CD14-positive monocyte (primary cell): ENCODE data around the gene SPOP. TPM values are rescaled to one million over a fixed set of nuclear protein-coding genes. Genes with fewer than 3 reads are reported as not detected.

Source experiments
- DNase-seq, 3 donors: peaks; one replicate each; pipeline ENCODE4 v3.0.0-alpha.2; 2011 to 2022
- H2AFZ ChIP-seq: 2 replicates; pipeline ENCODE4 v1.6.0; 2012; ENCODE audit warnings: mild to moderate bottlenecking, low read depth, low read length, inconsistent platforms; ENCODE audit not compliant: insufficient read depth, poor library complexity, severe bottlenecking
- H3K27ac ChIP-seq, 2 donors: 1 replicate in 1 of 2; 2 replicates in 1 of 2; pipeline ENCODE4 v1.5.1; 2012 to 2013; ENCODE audit warnings: low read length in 2 of 2, control low read depth in 1 of 2, inconsistent platforms in 1 of 2, low read depth in 1 of 2, mild to moderate bottlenecking in 1 of 2
- H3K27me3 ChIP-seq, 2 donors: one replicate each; pipeline versions ENCODE4 v1.6.0 to v1.6.1; 2011 to 2013; ENCODE audit warnings: low read length in 2 of 2; ENCODE audit not compliant: control insufficient read depth in 2 of 2, insufficient read depth in 2 of 2
- H3K36me3 ChIP-seq, 2 donors: replicated peaks in 1 of 2; 1 replicate in 1 of 2; 2 replicates in 1 of 2; pipeline versions ENCODE4 v1.5.1 to v1.6.1; 2012 to 2013; ENCODE audit warnings: low read length in 2 of 2, control low read depth in 1 of 2, inconsistent platforms in 1 of 2, mild to moderate bottlenecking in 1 of 2; ENCODE audit not compliant: insufficient read depth in 2 of 2, control insufficient read depth in 1 of 2
- H3K4me1 ChIP-seq, 2 donors: 1 replicate in 1 of 2; 2 replicates in 1 of 2; pipeline versions ENCODE4 v1.5.1 to v1.6.1; 2012 to 2013; ENCODE audit warnings: low read length in 2 of 2, control low read depth in 1 of 2, inconsistent platforms in 1 of 2, mild to moderate bottlenecking in 1 of 2, moderate library complexity in 1 of 2; ENCODE audit not compliant: insufficient read depth in 2 of 2, control insufficient read depth in 1 of 2
- H3K4me2 ChIP-seq: replicated peaks from 2 replicates; pipeline ENCODE3; 2012; ENCODE audit warnings: low read length, moderate library complexity, mild to moderate bottlenecking; ENCODE audit not compliant: poor library complexity, severe bottlenecking; ENCODE audit errors: extremely low read depth
- H3K4me3 ChIP-seq, 3 experiments: fragments of 200-600 bp in 1 of 3; sonication (generic) in 1 of 3; replicated peaks in 1 of 3; 1 replicate in 2 of 3; 2 replicates in 1 of 3; pipeline ENCODE4 v1.5.1; 2011 to 2013; ENCODE audit warnings: low read length in 3 of 3, mild to moderate bottlenecking in 3 of 3, control low read depth in 2 of 3, low read depth in 2 of 3, inconsistent platforms in 1 of 3, moderate library complexity in 1 of 3
- H3K79me2 ChIP-seq: 2 replicates; pipeline ENCODE4 v1.6.0; 2012; ENCODE audit warnings: mild to moderate bottlenecking, control low read depth, inconsistent platforms, low read length, moderate library complexity; ENCODE audit not compliant: insufficient read depth
- H3K9ac ChIP-seq: 2 replicates; pipeline ENCODE4 v1.6.0; 2017; ENCODE audit warnings: low read length, mild to moderate bottlenecking; ENCODE audit not compliant: insufficient read depth, poor library complexity, severe bottlenecking
- H3K9me3 ChIP-seq, 2 donors: replicated peaks in 1 of 2; 1 replicate in 1 of 2; 2 replicates in 1 of 2; pipeline versions ENCODE4 v1.5.1 to v1.6.1; 2012 to 2013; ENCODE audit warnings: low read length in 2 of 2, control low read depth in 1 of 2; ENCODE audit not compliant: control insufficient read depth in 1 of 2, insufficient read depth in 1 of 2
- H4K20me1 ChIP-seq: 2 replicates; pipeline ENCODE4 v1.6.0; 2012; ENCODE audit warnings: mild to moderate bottlenecking, low read length, control low read depth, moderate library complexity; ENCODE audit not compliant: insufficient read depth
- H3K27ac Mint-ChIP-seq, 7 donors: one replicate each; pipeline ENCODE4 v1.8.0; 2020; ENCODE audit warnings: mild to moderate bottlenecking in 7 of 7, mixed read lengths in 7 of 7, moderate library complexity in 6 of 7, inconsistent platforms in 2 of 7
- H3K27me3 Mint-ChIP-seq, 3 donors: one replicate each; pipeline ENCODE4 v1.8.0; 2021 to 2022; ENCODE audit warnings: low read depth in 3 of 3, mild to moderate bottlenecking in 3 of 3, mixed read lengths in 3 of 3, moderate library complexity in 3 of 3, inconsistent platforms in 1 of 3
- H3K36me3 Mint-ChIP-seq, 2 donors: one replicate each; pipeline ENCODE4 v1.8.0; 2020; ENCODE audit warnings: mixed read lengths in 2 of 2, inconsistent platforms in 1 of 2, mild to moderate bottlenecking in 1 of 2
- H3K4me1 Mint-ChIP-seq: one replicate; pipeline ENCODE4 v1.8.0; 2020; ENCODE audit warnings: mild to moderate bottlenecking, mixed read lengths
- H3K4me3 Mint-ChIP-seq, 2 donors: one replicate each; pipeline ENCODE4 v1.8.0; 2020; ENCODE audit warnings: mild to moderate bottlenecking in 2 of 2, mixed read lengths in 2 of 2, moderate library complexity in 1 of 2
- H3K9me3 Mint-ChIP-seq, 7 donors: one replicate each; pipeline ENCODE4 v1.8.0; 2020 to 2022; ENCODE audit warnings: mixed read lengths in 7 of 7, mild to moderate bottlenecking in 6 of 7, moderate library complexity in 6 of 7, inconsistent platforms in 2 of 7
- CTCF ChIP-seq: fragments of 200-600 bp; IDR thresholded peaks from one replicate; pipeline ENCODE4 v1.8.0; 2022; ENCODE audit warnings: antibody characterized with exemption, mild to moderate bottlenecking
- WGBS: methylation state at CpG from one replicate; pipeline ENCODE4 v1.1.5; 2013; ENCODE audit warnings: missing lambda C conversion rate; ENCODE audit not compliant: insufficient coverage; 5-methylcytosine and 5-hydroxymethylcytosine counted together
- intact Hi-C, 2 donors: fragments of 100-400 bp; cut with micrococcal nuclease; formaldehyde crosslinking; loops; one replicate each; pipeline versions ENCODE4 v1.15.0 to v1.15.1; 2023
- polyA plus RNA-seq, 3 donors: library from polyadenylated mRNA; depleted of rRNA in 1 of 3; unstranded in 2 of 3; stranded (reverse) in 1 of 3; fragments of 300-500 nt in 2 of 3; fragments of >200 nt in 1 of 3; fragmentation: Illumina TruSeq in 2 of 3; gene quantifications; 1 replicate in 2 of 3; 2 replicates in 1 of 3; pipeline ENCODE4 v1.2.3, GENCODE V29; 2012 to 2021

SPOP gene
- polyA plus RNA-seq, 3 donors, result 41.3 to 65.5 (median 63.2) TPM

GRCh38 chr17:49600949-49601348 lies 76.9 kb downstream of the SPOP start:
- H3K4me1 ChIP-seq, result peaks cover 8% of the 10 kb centered on the region in 2 donors
- Mint-ChIP-seq H3K27ac (peak overlapping the region in 1 of 7 donors; percentile 53), H3K36me3 (peaks cover 86 to 93% of the 10 kb centered on the region in 2 donors), H3K27me3 (peaks cover 0 to 1% (median 0%) of the 10 kb centered on the region in 3 donors), H3K9me3 (peaks cover 0 to 2% (median 0%) of the 10 kb centered on the region in 7 donors), H3K4me1 (peaks cover 16% of the 10 kb centered on the region), H3K4me3 (no peak overlapping the region)
- H2AFZ ChIP-seq, result no peak overlapping the region
- H3K27me3 ChIP-seq, result no peaks in the 10 kb centered on the region
- peaks cover 37% of the 10 kb centered on the region for H4K20me1 ChIP-seq
- no peaks in the 10 kb centered on the region for H3K9me3 ChIP-seq
- TF ChIP-seq CTCF, result no peak
- intact Hi-C loops, result no loop called here
- no peak overlapping the region for H3K27ac ChIP-seq
- DNase-seq, result no peak
- peaks cover 85 to 99% of the 10 kb centered on the region in 2 donors for H3K36me3 ChIP-seq
- H3K4me2 ChIP-seq, result no peak overlapping the region
- H3K9ac ChIP-seq, result no peak overlapping the region
- no peaks in the 10 kb centered on the region for H3K79me2 ChIP-seq
- no peak overlapping the region for H3K4me3 ChIP-seq

DNA sequence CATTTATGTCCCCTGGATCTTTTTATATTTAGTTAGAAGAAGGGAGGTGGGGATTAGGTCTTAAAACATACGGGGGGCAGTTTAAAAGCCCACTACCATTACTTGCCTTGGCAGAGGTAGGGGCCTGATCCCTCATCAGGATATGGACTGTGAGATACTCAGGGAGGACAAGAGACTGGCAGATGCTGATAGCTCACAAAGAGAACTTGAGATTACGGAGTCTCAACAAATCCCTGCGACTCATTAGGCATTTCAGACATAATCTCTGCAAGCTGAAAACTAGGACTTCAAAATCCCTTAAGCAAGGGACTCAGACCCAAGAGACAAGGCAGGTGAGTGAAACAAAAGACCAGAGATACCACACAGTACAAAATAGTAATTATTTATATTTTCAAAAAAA lies 79.0 kb downstream of the SPOP start:
- H3K27me3 ChIP-seq, result no peaks in the 10 kb centered on the region
- peaks cover 69 to 97% of the 10 kb centered on the region in 2 donors for H3K36me3 ChIP-seq
- peaks cover 0 to 2% (median 0%) of the 10 kb centered on the region in 7 donors for H3K9me3 Mint-ChIP-seq
- H3K27me3 Mint-ChIP-seq, result peaks cover 0 to 1% (median 0%) of the 10 kb centered on the region in 3 donors
- H4K20me1 ChIP-seq, result peaks cover 37% of the 10 kb centered on the region
- H3K27ac ChIP-seq, result no peak overlapping the region
- intact Hi-C loops, result loop anchor here in 1 of 2 donors (10.0 kb wide), 1 partner anchor 56 kb away; no protein-coding TSS in a partner anchor
- H3K4me2 ChIP-seq, result no peak overlapping the region
- peaks cover 8% of the 10 kb centered on the region in 2 donors for H3K4me1 ChIP-seq
- no peak overlapping the region for H3K4me3 Mint-ChIP-seq
- H3K27ac Mint-ChIP-seq, result peak overlapping the region in 1 of 7 donors; percentile 21
- H3K9me3 ChIP-seq, result no peaks in the 10 kb centered on the region
- H3K9ac ChIP-seq, result no peak overlapping the region
- H3K4me3 ChIP-seq, result no peak overlapping the region
- WGBS, result 100% methylated on average over 1 of the region's 3 CpGs
- DNase-seq, result no peak
- no peak for TF ChIP-seq CTCF
- peaks cover 86 to 89% of the 10 kb centered on the region in 2 donors for H3K36me3 Mint-ChIP-seq
- H2AFZ ChIP-seq, result no peak overlapping the region
- peaks cover 16% of the 10 kb centered on the region for H3K4me1 Mint-ChIP-seq
- no peaks in the 10 kb centered on the region for H3K79me2 ChIP-seq
